HG03460 (cell line): Measurements from ENCODE around the gene UNC45A.

Experiments
- ATAC-seq: cut with Tn5 transposase; IDR thresholded peaks from one replicate; pipeline ENCODE4 v1.9.1; 2021; ENCODE audit not compliant: unreplicated experiment

UNC45A gene

GRCh38 chr15:90941038-90941437, 6.0 kb downstream of the UNC45A start:
- no peak for ATAC-seq

GRCh38 chr15:90942354-90943120, 7.5 kb downstream of the UNC45A start:
- no peak for ATAC-seq

GRCh38 chr15:90945091-90945490, 10.0 kb downstream of the UNC45A start:
- no peak for ATAC-seq

GRCh38 chr15:90946538-90946937, 11.5 kb downstream of the UNC45A start:
- no peak for ATAC-seq

- ATAC-seq, result no peak
Measured at GRCh38 chr15:90946941-90947576, 12.0 kb downstream of the UNC45A start.

- ATAC-seq, result no peak
Measured at GRCh38 chr15:90947577-90948357, 12.7 kb downstream of the UNC45A start.

- ATAC-seq, result no peak
Measured at GRCh38 chr15:90948506-90948905, 13.4 kb downstream of the UNC45A start.

- no peak for ATAC-seq
Measured at GRCh38 chr15:90949979-90950675, 15.0 kb downstream of the UNC45A start.

- no peak for ATAC-seq
Measured at GRCh38 chr15:90950676-90951075, 15.6 kb downstream of the UNC45A start.

- ATAC-seq, result no peak
Measured at GRCh38 chr15:90952901-90953677, 18.0 kb downstream of the UNC45A start.

- no peak for ATAC-seq
Measured at GRCh38 chr15:90953947-90954711, 19.0 kb downstream of the UNC45A start.

GRCh38 chr15:90954712-90955623, 19.9 kb downstream of the UNC45A start, which contains the start of gene RCCD1:
Gene RCCD1 (plus strand): TSS chr15:90954884. CDS start chr15:90956735, 1,851 bp downstream.
- ATAC-seq, result peak; percentile 93

GRCh38 chr15:90955624-90956273, 20.7 kb downstream of the UNC45A start:
- no peak for ATAC-seq

GRCh38 chr15:90956274-90957030, 21.4 kb downstream of the UNC45A start:
- ATAC-seq, result no peak

GRCh38 chr15:90957031-90957790, 22.1 kb downstream of the UNC45A start:
- ATAC-seq, result no peak

- no peak for ATAC-seq
Measured at GRCh38 chr15:90957791-90958190, 22.7 kb downstream of the UNC45A start.
